DMS153 treated with DMSO at 0.1 percent for 48 hours (cell line): ENCODE measurements around the gene KRIT1.
A peak's percentile ranks its signal among the peaks of the same experiment; 100 is the strongest.
"Not testable (repeated sequence)": the region's sequence is repeated elsewhere in the genome, so short reads cannot be mapped to it uniquely, and the experiment has no call there.

Source experiments
- DNase-seq: peaks from one replicate; lab custom pipeline; 2025; ENCODE audit not compliant: unreplicated experiment; lab: John Stamatoyannopoulos, UW

Gene KRIT1

DNA sequence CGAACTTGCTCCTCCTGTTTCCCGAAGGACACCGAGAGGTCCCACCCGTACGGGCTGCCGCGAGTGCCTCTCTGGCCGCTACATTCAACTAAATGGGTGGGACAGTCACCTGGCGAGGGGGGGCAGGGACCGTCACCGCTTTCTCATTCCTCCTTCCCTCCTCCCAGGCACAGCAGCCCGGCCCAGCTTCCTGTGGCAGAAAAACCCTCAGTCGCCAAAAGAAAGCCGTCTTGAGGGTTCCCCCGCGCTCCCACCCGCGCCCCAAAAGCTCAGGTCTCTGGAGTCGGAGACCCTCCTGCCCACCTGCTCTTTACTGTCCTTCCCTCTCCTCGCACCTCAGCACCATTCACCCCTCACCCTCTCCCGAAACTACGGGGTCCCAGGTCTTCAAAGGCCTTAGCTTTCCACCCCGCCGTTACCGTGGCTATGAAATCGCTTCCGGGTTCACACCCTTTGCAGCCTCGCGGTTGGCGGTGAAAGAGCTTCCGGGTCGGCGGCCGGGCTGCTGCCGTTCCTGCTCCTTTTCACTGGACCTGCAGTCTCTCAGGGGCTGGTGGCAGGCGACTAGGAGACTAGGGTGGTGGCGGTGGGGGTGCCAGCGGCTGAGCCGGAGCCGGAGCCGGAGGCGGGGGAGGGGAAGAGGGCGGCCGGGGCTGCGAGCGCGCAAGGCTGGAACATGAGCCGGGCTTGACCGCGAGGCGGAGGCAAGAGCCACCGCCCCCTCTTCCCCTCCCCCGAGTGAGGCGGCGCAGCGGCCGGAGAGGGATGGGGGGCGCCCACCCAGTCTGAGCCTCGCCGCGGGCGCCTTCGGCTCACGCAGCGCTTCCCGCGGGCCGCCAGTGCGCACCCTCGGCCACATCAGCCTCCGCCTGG lies at the start of gene KRIT1, which contains the start of gene ANKIB1:
Gene KRIT1, minus strand, starts transcription at position 428 of the 873 bp plus-strand sequence. CDS start 3,779 bp downstream, outside the sequence.
Gene ANKIB1, plus strand, starts transcription at position 488 of the 873 bp plus-strand sequence. CDS start 49,005 bp downstream, outside the sequence.
- peak; percentile 81 for DNase-seq

GRCh38 chr7:92295391-92295790 lies 49.7 kb upstream of the KRIT1 start:
- DNase-seq: no peak

GRCh38 chr7:92293896-92294590 lies 48.3 kb upstream of the KRIT1 start:
- no peak for DNase-seq

DNA sequence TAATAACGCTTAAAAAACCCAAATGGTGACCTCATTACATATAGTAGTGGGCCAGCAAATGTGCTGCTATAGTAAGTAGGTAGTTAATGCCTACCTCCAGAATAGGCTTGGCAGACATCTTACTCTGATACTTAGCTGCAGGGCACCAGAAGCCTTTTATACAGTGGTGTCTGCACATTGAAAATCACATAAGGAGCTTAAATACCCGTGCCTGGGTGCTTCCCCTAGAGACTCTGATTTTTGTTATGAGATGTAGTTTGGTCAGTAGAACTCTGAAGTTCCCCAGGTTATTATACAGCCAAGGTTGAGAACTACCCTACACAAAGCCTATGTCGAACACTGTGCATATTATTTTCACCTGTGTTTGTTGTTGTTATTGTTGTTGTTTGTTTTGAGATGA lies 47.3 kb upstream of the KRIT1 start:
- DNase-seq: no peak

- DNase-seq: no peak
Observed at GRCh38 chr7:92289321-92289720, 43.6 kb upstream of the KRIT1 start.

- DNase-seq: no peak
Observed at GRCh38 chr7:92282930-92283329, 37.2 kb upstream of the KRIT1 start.

GRCh38 chr7:92282221-92282814 lies 36.6 kb upstream of the KRIT1 start:
- no peak for DNase-seq

GRCh38 chr7:92281031-92281430 lies 35.3 kb upstream of the KRIT1 start:
- DNase-seq: no peak

- no peak for DNase-seq
Observed at GRCh38 chr7:92279396-92280031, 33.8 kb upstream of the KRIT1 start.

DNA sequence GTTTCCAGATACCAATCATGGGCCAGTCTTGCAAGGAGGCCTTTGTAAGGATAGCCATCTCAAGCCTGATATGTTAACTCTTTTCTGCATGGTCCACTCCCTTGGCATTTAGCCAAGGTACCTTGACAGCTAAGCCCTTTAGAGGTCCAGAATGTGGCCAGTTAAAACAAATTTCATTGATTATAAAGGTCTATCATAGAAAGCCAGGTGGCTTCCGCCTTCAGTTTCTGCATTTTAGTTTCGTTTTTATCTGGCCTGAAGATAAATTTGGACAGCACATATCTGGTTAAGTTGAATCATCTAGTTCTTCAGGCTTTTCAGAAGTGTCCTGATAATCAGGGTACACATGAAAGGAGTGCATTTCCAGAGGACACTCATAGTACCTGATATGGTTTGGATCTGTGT lies 30.7 kb upstream of the KRIT1 start:
- DNase-seq: no peak

DNA sequence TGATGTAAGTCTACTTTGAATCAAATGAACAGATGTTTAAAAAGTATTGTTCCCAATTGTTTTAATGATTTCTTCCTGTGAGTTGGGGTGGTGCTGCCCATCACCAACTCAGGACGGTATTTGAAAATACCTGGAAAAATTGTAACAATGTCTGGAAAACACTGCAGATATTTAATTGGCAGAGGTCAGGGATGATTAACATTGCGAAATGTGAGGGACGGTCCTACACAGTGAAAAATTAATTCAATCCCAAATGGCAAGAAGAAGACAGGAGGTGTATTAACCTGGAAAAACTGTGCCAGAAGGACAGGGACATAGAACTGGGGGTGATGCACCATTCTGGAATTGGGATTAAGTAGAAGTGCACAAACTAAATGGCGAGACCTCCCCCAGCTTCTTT lies 29.6 kb upstream of the KRIT1 start:
- DNase-seq: no peak

DNA sequence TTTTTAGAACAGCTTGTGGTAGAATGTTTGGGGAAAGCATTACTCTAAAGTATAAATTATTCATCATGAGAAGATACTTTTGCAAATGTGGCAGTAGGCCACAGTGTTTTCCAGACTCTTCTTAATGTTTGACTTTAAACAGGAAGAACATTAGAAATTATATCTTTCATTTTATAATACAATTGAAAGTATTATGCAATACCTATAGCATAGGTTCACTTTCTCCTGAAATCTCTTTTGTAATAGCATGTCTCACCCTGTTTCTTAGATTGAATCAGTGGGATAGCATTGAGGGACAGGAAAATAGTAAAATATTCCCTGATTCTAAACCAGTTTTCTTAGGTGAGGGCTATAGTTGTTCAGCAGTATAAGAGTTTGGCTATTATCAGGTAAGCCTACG lies 23.2 kb upstream of the KRIT1 start:
- no peak for DNase-seq

GRCh38 chr7:92266415-92267241 lies 20.9 kb upstream of the KRIT1 start:
- DNase-seq: no peak

DNA sequence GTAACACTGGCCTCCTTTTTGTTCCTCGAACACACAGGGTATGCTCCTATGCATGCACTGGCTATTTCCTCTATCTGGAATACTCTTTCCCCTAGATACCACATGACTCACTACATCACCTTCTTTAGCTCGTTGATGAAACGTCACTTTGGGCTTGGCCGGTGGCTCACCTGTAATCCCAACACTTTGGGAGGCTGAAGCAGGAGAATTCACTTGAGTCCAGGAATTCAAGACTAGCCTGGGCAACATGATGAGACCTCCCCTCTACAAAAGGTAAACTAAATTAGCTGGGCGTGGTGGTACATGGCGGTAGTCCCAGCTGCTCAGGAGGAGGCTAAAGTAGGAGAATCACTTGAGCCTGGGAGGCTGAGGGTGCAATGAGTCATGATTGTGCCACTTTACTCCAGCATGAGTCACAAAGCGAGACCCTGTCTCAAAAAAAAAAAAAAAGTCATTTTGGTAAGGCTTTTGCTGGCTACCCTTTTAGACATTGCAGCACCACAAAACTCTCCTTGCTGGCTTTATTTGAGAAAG lies 14.6 kb upstream of the KRIT1 start:
- no peak for DNase-seq

DNA sequence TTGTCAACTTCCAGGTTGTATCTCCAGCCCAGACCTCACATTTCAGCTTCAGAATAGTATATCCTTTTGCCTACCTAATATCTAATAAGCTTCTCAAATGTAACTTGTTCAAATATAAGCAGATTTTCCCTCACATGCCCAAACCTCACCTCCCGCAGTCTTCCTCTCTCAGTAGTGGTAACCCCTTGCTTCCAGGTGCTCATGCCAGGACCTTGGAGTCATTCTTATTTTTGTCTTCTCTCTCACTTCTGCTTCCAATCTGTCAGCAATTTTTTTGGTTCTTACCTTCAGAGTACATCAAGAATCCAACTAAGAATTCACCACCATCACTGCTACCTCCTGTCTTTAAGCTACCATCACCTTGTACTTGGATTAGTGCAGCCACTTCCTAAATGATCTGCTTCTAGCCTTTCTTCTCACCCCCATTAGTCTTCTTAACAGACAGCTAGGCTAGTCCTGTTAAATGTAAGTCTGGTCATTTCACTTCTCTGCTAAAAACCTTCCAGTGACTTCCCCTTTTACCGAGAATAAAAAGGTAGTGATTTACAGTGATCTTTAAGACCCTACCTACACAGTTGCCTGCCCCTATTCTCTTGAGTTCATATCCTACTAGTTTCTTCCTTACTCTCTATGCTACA lies 14.0 kb upstream of the KRIT1 start:
- no peak for DNase-seq

DNA sequence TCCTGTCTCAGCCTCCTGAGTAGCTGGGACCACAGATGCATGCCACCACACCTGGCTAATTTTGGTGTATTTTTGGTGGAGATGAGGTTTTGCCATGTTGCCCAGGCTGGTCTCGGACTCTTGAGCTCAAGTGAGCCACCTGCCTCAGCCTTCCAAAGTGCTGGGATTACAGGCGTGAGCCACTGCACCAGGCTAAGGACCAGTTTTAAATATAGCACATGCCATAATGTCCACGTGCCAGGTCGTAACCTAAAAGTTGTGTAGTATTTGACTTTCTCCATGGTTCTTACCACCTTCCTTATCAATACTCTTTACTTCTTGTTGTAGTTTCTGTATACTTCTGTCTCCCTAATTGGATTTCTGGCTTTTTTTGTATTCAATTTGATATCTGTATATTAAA lies 13.3 kb upstream of the KRIT1 start:
- no peak for DNase-seq

GRCh38 chr7:92255308-92255707 lies 9.6 kb upstream of the KRIT1 start:
- DNase-seq: no peak

GRCh38 chr7:92254800-92255199 lies 9.1 kb upstream of the KRIT1 start:
- DNase-seq: not testable (repeated sequence)

DNA sequence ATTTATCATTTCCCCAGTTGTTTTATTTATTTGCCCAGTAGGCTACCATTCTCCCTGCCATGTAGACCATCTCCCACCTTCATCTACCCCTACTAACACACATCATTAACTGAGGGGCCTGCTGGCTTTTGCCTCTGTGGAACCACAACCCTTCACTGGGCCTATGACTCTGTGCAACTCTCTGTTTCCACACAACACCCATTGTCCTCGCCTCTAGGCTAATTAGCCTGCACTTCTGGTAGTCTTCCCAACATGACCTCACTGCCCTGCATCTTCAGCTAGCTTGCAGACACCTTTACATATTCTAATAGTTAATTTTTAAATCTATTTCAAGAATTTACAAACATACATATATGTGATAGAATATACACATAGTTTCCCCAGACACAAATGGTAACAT lies 7.5 kb upstream of the KRIT1 start:
- DNase-seq: no peak

- DNase-seq: no peak
Observed at GRCh38 chr7:92251181-92251580, 5.5 kb upstream of the KRIT1 start.
